Measurements from ENCODE around the gene DOLPP1. TPM values are rescaled to one million over a fixed set of nuclear protein-coding genes. Genes with fewer than 3 reads are reported as not detected.
A peak's percentile ranks its signal among the peaks of the same experiment; 100 is the strongest.

DOLPP1 gene
- total and polyA plus RNA-seq, 2 of the 13 experiments (the other 11 are each of a cell fraction or from before 2014, with no cell fraction given), result 21.0 to 34.1 TPM

DNA sequence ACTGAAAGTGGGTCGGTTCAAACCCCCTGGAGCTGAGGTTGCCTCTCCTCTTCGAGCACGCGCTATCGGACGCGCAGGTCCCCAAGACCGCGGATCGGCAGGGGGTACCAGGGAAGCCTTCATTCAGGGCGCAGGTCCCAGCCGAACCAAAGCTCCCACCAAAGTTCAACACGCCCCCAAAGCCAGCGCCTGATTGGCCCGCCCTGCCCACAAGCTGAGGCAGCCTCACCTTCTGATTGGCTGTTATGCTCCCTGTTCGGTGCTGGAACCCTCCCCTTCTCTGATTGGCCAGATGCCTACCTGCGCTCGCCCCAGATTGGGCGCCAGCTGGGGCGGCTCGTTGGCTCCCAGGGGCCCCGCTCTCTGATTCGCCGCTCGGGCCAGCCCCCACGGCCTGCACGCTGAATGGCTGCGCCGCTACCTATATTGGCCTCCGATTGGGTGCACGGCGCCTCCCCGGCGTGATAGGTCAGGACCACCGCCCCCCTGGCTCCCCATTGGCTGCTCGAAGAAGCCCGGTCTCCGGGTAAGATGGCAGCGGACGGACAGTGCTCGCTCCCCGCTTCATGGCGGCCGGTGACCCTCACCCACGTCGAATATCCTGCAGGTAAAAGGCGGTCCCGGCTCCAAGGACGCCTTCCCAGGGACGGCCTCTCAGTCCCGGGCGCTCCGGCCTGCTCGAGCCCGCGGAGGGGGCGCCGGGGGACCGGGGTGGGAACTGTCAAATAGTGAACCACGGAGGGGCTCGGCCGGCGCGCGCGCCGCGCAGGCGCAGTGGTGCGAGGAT is at the start of gene DOLPP1 (continued):
- peak; percentile 33; the same call in 1 of the 2 replicates for TF ChIP-seq ZNF574 (CRISPR knock-in tag; IDR thresholded peaks at IDR 0.05)
- TF ChIP-seq KDM2A (CRISPR knock-in tag; IDR thresholded peaks at IDR 0.05; ENCODE audit: borderline replicate concordance, low read depth), result peak; percentile 71; the same call in 1 of the 2 replicates
- no peak for TF ChIP-seq ARHGAP35 (CRISPR knock-in tag; IDR thresholded peaks at IDR 0.05; ENCODE audit: borderline replicate concordance)
- no peak for TF ChIP-seq DPF2 (CRISPR knock-in tag; IDR thresholded peaks at IDR 0.05; ENCODE audit: borderline replicate concordance, low read depth)
- TF ChIP-seq ZNF230 (CRISPR knock-in tag; IDR thresholded peaks at IDR 0.05), result no peak
- TF ChIP-seq NFAT5 (CRISPR knock-in tag; IDR thresholded peaks at IDR 0.05), result no peak
- peak; percentile 90 for TF ChIP-seq TAF1 (CRISPR knock-in tag; IDR thresholded peaks at IDR 0.05)
- peak; percentile 56; the same call in 2 of the 3 replicates for TF ChIP-seq MXI1 (IDR thresholded peaks at IDR 0.05; ENCODE audit: borderline replicate concordance, low read depth, low read length)
- TF ChIP-seq, protein P1, sequence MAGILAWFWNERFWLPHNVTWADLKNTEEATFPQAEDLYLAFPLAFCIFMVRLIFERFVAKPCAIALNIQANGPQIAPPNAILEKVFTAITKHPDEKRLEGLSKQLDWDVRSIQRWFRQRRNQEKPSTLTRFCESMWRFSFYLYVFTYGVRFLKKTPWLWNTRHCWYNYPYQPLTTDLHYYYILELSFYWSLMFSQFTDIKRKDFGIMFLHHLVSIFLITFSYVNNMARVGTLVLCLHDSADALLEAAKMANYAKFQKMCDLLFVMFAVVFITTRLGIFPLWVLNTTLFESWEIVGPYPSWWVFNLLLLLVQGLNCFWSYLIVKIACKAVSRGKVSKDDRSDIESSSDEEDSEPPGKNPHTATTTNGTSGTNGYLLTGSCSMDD (CRISPR knock-in tag; IDR thresholded peaks at IDR 0.05), result no peak
- peak; percentile 72 for TF ChIP-seq TBX3 (IDR thresholded peaks at IDR 0.05; ENCODE audit: borderline replicate concordance)
- peak; percentile 62; the same call in 1 of the 2 replicates for TF ChIP-seq MXD3 (CRISPR knock-in tag; IDR thresholded peaks at IDR 0.05)
- no peak; the same call in 1 of the 2 replicates for TF ChIP-seq ZNF619 (CRISPR knock-in tag; IDR thresholded peaks at IDR 0.05)
- no peak for TF ChIP-seq DNMT1 (CRISPR knock-in tag; IDR thresholded peaks at IDR 0.05)
- TF ChIP-seq, protein P2, sequence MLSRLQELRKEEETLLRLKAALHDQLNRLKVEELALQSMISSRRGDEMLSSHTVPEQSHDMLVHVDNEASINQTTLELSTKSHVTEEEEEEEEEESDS (CRISPR knock-in tag; IDR thresholded peaks at IDR 0.05; ENCODE audit: borderline replicate concordance), result no peak
- TF ChIP-seq HMGXB4 (CRISPR knock-in tag; IDR thresholded peaks at IDR 0.05; ENCODE audit: borderline replicate concordance in 1 of 2, low read depth in 1 of 2), result peak in 1 of 2 experiments; percentile 59; a peak in 1 of 4 replicates

Measured in HepG2 (cell line).